Activated effector memory CD4-positive, alpha-beta T cell treated with Interleukin-2 at 50 U/mL for 16 hours (primary cell): ENCODE results near the gene MCM9.

Experiments
- DNase-seq: peaks from one replicate; pipeline ENCODE4 v3.0.0-alpha.2; 2020

The MCM9 gene

DNA sequence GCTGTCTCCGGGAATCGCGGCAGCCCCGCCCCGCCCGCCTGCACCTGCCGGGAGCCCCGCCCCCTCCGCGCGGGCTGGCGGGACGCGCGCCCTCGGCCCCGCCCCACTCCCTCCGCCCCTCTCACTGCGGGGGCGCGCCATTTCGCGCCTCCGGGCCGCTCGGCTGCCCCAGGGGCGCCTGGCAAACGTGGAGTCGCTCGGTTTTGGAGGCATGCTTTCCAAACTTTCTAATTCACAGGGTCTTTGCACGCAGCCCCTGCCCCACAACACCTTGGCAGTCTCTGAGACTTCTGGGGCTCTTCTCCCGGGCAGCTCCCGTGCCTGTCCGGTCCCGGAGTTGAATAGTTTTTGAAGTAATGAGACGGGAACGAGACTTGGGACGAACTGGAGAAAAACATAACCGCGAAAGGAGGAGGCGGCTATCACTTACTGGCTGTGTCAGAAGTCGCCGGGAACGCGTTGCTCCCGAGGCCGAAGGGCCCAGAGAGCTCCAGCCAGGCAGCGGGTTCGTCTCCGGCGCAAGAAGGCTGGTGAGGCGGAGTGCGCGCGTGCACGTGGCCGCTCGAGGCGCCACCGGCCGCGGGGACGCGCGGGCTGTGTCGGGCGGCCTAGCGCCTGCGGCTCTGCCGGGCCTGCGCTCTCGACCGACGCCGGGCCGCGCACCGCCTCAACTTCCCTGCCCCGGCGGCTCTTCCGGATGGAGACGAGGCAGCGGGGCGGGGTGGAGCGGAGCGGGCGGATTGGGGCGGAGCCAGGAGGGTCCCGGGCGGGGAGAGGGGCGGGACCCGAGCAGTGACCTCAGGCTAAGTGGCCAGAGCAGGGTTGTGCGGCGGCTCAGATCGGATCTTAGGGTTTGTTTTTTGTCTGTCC lies at the start of gene MCM9:
Gene MCM9, minus strand, starts transcription at position 699 of the 870 bp plus-strand sequence. CDS start 3,436 bp downstream, outside the sequence.
- DNase-seq: peak; percentile 84

DNA sequence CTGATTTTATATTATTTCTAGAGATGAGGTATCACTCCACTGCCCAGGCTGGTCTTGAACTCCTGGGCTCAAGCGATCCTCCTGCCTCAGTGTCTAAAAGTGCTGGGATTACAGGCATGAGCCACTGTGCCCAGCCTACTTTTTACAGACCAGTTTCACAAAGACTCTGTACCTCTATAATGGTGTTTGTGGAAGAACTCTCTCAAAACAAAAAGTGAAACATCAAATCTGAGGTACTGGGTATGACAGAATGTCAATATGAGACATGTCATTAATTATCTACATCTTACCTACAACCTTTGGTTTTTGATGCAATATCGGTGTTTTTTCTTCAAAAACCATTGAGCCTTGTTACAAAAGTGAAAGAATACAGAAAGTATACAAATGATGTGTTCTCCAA lies 49.4 kb upstream of the MCM9 start:
- DNase-seq: no peak

DNA sequence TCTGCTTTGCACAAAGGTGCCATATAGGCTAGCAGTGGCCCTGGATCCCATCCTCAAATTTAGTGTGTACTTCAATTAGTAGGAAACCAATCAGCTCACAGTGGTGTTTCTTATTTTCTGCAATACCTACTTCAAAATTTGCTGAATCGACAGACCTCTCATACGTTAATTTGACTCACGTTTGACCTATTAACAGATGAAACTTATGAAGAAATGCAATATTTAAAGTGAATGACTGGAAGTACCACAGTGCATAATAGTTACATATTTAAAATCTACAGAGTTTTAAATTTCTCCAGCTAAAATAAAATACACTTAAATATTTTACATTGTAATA lies 47.6 kb upstream of the MCM9 start:
- DNase-seq: no peak

DNA sequence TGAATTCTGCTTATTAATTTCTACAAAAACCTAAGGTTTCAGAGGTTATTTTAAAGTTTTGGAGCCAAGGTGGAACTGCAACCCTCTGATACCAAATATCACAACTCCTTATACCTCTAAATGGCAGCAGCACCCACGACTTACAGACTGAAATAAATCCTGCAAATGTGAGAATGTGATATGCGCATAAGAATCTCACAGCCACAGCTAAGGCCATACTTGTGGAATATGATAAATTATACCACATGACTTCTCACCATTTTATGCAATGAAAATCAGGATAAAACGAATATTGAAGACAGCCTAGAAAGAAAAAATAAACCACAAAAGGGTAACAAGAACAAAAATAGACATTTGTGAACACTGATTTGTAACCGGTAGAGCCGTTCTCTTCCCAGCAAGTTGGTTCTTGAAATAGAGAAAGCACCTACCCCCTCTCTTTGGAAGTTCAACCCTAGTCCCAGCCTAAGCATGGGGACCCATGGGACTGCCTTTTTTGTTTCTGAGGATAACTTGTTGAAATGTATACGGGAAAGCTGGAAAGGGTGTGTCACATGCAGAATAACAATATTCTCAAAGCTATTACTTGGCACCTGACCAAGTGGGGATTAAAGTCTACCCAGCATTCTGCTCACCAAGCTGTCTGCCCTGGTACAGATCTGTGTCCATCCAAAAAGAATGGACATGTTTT lies 47.1 kb upstream of the MCM9 start:
- DNase-seq: no peak

DNA sequence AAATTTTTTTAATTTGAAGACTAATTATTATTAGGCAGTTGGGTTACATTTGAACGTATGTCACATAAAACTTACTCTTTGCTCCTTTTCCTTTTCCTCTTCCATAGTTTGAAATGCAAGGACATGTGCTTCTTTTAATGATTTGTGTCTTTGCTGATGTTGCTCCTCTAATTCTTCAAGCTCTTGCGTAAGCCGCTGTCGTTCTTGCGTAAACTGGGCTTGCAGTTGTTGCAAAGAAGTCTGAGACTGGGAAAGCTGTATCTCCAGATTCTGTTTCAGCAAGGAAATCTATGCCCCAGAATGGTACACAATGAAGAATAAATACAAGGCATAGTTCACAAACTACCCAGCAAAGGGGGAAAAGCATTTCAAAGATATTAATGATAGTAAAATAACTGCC lies 45.1 kb upstream of the MCM9 start:
- DNase-seq: no peak

DNA sequence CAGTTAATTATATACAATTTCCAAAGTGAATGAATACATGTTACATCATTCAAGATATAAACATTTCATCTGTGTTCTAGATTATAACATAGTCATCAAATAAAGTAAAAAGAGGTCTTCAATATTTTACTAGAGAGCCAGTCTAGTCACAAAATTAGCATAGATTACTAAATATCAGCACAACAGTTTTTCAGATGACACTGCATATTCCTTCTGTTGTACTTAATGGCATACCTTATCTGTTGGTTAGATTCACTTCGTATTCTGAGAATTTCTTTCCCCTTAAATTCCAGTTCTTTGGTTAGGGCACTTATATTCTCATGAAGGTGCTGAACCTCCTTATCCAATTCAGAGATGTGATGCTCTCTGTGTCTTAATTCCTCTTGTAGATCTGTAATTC lies 39.8 kb upstream of the MCM9 start:
- no peak for DNase-seq

DNA sequence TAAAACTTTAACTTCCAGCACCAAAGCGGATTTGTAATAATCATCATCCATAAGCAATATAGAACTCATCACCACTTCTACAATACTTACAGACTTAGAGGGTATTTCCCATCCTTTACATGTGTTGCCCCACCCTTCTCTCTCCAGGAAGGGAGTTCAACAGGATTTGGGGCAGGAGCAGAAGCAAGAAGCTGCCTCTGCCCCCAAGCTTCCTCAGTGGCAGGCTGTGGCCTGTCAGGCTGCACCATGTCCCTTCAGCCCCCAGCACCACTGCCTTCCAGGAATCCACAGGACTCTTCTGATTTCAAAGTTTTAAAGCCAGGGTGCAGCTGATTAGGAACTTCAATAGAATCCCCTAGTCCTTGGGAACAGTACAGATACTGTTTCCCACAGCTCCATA lies 36.7 kb upstream of the MCM9 start:
- DNase-seq: no peak

DNA sequence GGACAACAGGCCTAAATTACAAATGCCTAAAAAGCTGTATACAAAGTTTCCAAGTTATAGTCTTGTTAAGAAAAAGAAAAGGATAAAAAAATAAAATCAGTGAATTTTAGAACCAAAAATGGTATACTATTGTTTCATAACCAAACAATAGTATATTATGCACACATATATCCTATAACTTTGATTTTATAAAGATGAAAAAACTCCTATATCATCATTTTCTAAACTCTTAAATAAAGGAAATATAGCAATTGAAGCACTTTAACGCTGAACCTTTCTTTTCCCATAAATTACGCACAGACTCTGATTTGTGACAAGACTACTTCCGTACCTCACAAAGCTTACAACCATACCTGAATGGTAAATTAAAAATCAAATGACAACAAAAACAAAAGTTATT lies 35.9 kb upstream of the MCM9 start:
- no peak for DNase-seq

DNA sequence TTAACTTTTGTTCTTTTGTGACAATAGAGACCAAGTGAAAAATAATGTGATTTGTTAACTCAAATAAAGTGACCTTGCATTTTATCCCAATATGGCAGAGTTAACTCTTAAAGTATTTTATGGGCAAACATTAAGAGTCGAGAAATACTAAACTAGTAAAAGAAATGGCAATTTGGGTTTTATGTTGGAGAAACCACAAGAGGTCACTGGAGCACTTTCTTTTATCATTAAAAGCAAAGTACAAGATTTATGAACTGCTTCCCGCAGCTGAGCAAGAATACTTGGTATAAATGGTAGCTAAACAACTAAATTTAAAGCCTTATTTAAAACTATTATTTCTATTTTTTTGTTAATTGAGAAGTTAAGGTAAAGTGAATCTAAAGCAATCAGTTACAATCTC lies 33.5 kb upstream of the MCM9 start:
- no peak for DNase-seq

DNA sequence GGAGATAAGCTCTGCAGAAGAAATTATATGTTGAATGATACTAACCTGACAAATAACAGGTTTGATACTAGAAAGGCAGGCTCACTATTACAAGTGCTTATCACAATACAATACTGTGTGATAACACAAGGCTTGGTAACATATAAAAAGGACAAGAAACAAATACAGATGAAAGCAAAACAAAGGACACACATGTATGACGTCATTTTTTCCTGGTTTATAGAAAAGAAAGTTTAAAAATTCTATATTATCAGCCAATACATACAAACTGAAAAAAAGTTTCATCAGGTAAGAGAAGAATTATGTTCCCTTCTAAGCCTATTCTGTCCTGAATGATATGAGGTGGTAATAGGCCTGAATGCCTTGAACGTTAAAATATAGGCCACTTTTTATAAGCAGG lies 32.3 kb upstream of the MCM9 start:
- no peak for DNase-seq

DNA sequence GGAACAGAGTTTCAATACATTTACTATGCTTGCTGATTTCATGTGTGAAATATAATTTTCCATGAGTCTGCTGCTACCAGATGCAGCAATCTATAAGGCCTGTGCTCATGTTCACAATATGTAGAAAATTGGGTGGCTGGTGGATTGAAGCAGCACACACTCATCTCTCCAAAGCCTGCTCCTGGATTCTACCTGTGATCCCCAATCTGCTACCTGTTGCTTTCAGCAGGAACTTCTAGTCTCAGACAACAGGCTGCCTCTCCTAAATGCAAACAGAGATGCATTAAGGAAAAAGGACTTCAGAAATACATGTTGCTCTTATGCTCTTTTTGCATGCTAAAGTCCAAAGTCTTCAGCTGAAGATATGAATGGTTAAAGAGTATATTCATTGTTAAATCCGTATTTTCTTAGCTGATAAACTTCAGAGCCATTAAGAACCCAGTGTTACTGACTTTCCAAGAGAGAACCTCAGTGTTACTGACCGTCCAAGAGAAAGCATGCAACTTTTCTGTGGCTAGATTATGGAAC lies 30.9 kb upstream of the MCM9 start:
- no peak for DNase-seq

DNA sequence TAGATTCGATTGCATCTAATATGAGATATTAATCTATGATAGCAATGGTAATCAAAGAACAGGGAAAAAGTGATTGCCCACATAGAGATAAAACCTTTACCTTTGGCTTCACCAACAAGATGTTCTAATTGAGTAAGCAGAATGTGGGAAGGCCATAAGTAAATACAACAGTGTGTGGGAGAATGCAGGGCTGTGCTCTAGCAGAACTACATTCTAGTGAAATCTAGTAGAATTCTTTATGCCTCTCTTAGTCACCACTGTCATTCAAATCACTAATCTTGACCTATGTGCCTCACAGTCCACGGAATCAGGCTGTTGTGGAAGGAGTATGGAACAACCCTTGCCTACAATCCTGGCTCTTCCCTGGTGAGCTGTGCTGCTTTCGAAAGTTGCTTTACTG lies 30.4 kb upstream of the MCM9 start:
- no peak for DNase-seq

DNA sequence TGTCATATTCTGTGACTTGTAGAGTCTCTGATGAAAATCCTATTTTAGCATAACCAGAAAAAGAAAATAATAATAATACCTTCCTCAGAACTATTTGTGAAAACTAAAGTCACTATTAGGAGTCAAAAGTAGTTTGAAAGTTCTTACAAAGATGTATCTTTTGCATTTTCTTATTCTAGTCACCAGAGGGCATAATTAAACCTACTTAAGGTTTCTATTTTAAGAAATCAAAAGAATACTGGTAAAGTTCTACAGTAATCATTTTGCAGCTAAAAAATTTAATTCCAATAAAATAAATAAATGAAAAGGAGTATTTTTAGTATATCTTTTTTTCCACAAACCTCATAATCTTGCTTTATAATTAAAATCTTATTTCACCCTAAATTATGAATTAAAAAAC lies 28.0 kb upstream of the MCM9 start:
- DNase-seq: no peak

DNA sequence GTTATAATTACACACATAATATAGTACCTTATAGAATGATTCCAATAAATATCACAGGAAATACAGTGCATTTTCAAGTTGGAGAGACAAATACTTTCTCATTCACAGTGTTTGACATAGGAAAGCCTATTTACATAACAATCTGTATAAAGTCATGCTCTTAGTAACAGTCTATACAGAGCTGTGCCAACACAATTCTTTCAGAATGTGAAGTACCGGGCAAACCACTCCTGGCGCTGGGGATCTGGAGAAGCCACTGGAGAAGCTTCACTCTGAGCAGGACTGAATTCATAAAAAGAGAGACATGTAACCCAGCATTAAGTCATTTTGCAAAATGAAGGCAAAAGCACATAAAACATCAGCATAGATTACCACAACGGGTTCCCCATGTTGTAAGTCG lies 24.9 kb upstream of the MCM9 start:
- no peak for DNase-seq

DNA sequence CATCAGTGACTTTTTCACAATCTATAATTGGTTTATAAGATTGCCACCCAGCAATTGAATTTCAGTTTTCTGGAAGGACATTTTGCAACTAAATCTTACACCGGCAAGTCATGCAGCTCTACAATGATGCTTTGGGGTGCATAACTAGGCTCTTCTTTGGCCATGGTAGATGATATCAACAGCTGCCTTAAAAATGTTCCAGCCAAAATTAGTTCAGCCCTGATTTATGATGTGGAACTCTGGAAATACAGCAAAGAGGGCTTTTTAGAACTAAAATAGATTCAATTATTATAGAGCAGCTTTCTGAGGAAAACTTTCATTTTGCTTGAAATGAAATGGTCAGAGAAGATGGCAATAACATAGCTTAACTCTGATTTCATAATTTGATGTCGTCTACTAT lies 18.4 kb upstream of the MCM9 start:
- DNase-seq: no peak

DNA sequence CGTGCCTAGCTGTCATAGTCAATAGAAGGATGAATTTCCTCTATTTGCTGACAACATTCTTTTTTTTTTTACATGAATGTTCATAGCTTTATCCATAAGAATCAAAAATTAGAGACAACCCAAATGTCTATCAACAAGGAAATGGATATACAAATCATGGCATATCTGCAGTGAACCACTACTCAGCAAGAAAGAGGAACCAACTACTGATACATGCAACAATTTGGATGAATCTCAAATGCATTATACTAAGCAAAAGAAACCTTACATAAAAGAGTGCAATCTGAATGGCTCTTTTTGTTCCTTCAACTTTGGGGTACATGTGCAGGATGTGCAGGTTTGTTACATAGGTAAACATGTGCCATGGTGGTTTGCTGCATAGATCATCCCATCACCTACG lies 17.7 kb upstream of the MCM9 start:
- no peak for DNase-seq

DNA sequence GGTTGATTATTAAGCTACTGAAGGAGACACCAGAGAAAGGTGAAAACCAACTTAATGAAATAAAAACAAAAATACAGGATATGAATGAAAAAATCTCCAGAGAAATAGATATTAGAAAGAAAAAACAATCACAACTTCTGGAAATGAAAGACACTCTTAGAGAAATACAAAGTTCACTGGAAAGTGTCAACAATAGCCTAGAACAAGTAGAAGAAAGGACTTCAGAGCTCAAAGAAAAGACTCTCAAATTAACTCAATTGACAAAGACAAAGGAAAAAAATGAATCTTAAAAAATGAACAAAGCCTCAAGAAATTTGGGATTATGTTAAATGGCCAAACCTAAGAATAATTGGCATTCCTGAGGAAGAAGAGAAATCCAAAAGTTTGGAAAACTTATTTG lies 10.3 kb upstream of the MCM9 start:
- no peak for DNase-seq

DNA sequence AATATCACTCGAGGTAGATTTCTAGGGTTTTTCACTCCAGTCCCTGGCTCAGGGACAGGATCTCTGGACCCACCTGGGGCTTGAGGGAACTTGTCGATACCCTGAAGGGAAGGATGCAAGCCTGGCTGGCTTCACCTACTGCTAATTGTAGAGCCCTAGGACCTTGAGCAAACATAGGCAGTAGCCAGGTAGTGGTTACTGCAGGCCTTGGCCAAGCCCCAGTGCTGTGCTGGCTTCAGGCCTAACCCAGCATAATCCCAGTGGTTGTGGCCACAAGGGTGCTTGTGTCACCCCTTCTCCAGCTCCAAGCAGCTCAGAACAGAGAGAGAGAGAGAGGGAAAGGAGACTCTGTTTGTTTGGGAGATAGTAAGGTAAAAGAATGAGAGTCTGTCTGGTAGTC lies 5.8 kb upstream of the MCM9 start:
- no peak for DNase-seq

DNA sequence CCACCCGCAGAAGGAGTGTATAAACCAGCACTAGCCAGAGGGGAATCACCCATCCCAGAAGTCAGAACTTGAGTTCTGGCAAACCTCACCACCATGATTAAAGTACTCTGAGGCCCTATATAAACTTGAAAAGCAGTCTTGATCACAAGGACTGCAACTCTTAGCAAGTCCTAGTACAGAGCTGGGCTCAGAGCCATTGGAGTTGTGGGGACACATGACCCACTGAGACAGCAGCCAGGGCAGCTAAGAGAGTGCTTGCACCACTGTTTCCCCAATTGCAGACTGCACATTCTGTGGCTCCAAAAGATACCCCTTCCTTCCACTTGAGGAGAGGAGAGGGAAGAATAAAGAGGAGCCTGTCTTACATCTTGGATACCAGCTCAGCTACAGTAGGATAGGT lies 4.7 kb upstream of the MCM9 start:
- DNase-seq: no peak

DNA sequence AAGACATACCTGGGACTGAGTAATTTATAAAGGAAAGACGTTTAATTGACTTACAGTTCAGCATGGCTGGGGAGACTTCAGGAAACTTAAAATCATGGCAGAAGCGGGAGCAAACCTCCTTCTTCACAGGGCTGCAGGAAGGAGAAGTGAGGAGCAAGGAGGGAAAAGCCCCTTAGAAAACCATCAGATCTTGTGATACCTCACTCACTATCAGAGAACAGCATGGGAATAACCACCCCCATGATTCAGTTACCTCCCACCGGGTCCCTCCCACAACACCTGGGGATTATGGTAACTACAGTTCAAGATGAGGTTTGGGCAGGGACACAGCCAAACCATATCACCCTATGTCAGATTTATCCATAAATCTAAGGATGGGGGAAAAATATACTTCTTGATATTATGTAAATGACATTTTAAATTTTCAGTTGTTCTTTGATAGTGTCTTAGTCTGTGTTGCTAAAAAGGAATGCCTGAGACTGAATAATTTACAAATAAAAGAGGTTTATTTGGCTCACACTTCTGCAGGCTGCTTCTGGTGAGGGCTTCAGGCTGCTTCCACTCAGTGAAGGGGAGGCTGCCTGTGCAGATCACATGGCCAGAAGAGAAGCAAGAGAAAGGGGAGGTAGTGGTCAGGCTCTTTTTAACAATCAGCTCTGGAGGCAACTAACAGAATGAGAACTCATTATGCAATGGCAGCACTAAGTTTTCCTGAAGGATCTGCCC lies 1.2 kb upstream of the MCM9 start:
- DNase-seq: no peak

DNA sequence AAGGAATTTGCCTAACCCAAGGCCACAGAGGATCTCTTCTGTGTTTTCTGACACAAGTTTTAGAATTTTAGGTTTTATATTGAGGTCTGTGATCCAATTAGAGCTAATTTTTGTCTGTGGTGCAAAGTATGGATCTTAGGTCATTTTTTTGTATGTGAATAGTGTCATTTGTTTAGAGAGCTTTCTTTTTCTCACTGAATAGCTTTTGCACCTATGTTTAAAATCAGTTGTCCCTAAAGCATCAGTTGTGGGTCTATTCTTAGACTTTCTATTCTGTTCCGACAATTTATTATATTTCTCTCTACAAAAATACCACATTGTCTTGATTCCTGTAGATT lies 341 bp upstream of the MCM9 start:
- DNase-seq: no peak

DNA sequence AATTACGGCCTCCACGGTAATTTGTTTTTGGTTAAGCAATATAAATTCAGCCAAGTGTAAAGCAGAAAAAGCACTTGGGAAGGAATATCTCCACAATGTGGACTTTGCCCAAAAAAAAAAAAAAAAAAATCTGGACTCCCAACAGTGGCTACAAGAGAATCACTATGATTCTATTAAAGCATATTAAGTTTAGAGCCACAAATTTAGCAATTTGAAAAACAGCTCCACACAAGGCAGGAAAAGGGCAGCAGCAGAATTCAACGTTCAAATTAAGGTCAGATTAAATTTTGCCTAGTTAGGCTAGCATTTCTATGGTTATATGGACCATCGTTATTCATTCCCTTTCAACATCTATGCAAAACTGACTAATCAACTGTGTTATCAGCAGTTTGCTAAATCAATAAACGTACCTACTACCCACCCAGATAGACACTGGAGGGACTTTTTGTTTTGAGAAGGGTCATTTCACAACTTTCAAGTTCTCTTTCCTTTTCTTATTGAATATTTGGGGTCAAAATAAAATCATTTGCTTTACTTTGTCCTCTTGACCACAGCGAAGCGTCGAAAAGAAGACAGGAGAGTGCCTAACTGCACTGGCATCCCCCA lies 1.0 kb downstream of the MCM9 start:
- no peak for DNase-seq

DNA sequence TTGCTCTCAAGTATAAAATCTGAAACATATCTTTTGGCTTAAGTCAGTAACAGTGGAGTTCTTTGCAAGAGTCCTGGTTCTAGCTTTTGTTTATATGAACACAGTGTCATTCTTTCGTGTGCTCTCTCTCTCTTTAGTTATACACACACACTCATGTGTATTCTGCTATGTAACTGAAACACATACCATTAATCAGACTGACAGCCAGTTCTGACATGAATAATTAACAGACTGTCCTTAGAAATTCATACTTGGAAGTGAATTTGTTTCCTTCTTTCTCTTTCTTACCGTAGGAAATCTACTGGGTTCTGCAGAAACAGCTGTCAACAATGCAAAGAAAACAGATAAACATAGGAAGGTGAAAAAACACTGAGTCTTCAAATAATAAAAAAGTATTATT lies 2.5 kb downstream of the MCM9 start:
- DNase-seq: no peak

DNA sequence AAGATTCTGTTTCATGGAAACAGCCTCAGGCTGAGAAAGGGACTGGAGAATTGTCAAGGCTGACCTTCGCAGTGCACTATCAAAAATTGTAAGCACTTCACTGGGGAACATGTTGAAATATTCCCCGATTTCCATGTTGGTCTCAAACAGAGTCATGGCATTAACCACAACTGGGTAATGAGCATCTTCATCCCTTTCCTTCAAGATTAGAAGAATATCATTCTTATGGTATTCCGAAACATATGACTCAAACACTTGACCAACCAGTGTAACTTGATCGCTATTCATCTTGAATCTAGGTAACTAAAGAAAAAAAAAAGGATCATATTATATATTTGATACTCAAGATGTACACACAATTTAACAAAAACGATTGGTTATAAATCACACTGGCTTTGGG lies 3.5 kb downstream of the MCM9 start:
- no peak for DNase-seq
